Nucleus accumbens (tissue), 56 donors: ENCODE data around the gene LSM4.

Experiments used
- DNase-seq, 56 donors: peaks; one replicate each; lab custom pipeline; 2025; lab: John Stamatoyannopoulos, UW

LSM4 gene

GRCh38 chr19:18313398-18313797 lies 9.5 kb downstream of the LSM4 start:
- DNase-seq = no peak

- DNase-seq = no peak
These were observed 10.8 kb downstream of the LSM4 start for GRCh38 chr19:18312092-18312534.

- DNase-seq = no peak
These were observed 11.3 kb downstream of the LSM4 start for GRCh38 chr19:18311502-18312091.

GRCh38 chr19:18310966-18311365 lies 11.9 kb downstream of the LSM4 start:
- DNase-seq = no peak

GRCh38 chr19:18310118-18310909 lies 12.6 kb downstream of the LSM4 start:
- DNase-seq = peak in 2 of 56 donors; percentile 6 to 9

GRCh38 chr19:18309525-18310064 lies 13.3 kb downstream of the LSM4 start:
- no peak for DNase-seq

GRCh38 chr19:18308948-18309325 lies 13.9 kb downstream of the LSM4 start:
- DNase-seq = no peak

GRCh38 chr19:18308051-18308947 lies 14.6 kb downstream of the LSM4 start:
- DNase-seq = no peak

- no peak for DNase-seq
These were observed 15.6 kb downstream of the LSM4 start for GRCh38 chr19:18307271-18307681.

- peak in 11 of 56 donors; percentile 7 to 53 (median 17) for DNase-seq
These were observed 16.0 kb downstream of the LSM4 start for GRCh38 chr19:18306888-18307260.

- no peak for DNase-seq
These were observed 16.5 kb downstream of the LSM4 start for GRCh38 chr19:18306209-18306887.

- peak in 55 of 56 donors; percentile 32 to 92 (median 73) for DNase-seq
These were observed 18.2 kb downstream of the LSM4 start for GRCh38 chr19:18304458-18305310.

- DNase-seq = peak in 6 of 56 donors; percentile 29 to 75 (median 50)
These were observed 18.7 kb downstream of the LSM4 start for GRCh38 chr19:18304208-18304457.

GRCh38 chr19:18301718-18302111 lies 21.2 kb downstream of the LSM4 start:
- no peak for DNase-seq

- peak in 1 of 56 donors; percentile 47 for DNase-seq
These were observed 21.8 kb downstream of the LSM4 start for GRCh38 chr19:18300930-18301717.

- DNase-seq = no peak
These were observed 23.2 kb downstream of the LSM4 start for GRCh38 chr19:18299654-18300053.

GRCh38 chr19:18298601-18299000 lies 24.3 kb downstream of the LSM4 start:
- no peak for DNase-seq

GRCh38 chr19:18297308-18297707 lies 25.6 kb downstream of the LSM4 start:
- no peak for DNase-seq

GRCh38 chr19:18295034-18295451 lies 27.8 kb downstream of the LSM4 start:
- no peak for DNase-seq
